DOHH2 (cell line): ENCODE data around the gene GOLPH3.

ENCODE experiments used
- EZH2phosphoT487 ChIP-seq: fragments of 200-600 bp; sonication (generic); IDR thresholded peaks from 2 replicates; pipeline ENCODE4 v1.6.1; 2017; ENCODE audit warnings: borderline replicate concordance, mild to moderate bottlenecking, antibody characterized with exemption, low read length, moderate library complexity, mixed read lengths
- TF ChIP-seq, protein P1 (sequence below): fragments of 200-600 bp; sonication (generic); IDR thresholded peaks from one replicate; pipeline ENCODE4 v1.5.1; 2014; ENCODE audit warnings: antibody characterized with exemption, mild to moderate bottlenecking, low read depth, low read length; ENCODE audit not compliant: poor library complexity, severe bottlenecking

DNA sequence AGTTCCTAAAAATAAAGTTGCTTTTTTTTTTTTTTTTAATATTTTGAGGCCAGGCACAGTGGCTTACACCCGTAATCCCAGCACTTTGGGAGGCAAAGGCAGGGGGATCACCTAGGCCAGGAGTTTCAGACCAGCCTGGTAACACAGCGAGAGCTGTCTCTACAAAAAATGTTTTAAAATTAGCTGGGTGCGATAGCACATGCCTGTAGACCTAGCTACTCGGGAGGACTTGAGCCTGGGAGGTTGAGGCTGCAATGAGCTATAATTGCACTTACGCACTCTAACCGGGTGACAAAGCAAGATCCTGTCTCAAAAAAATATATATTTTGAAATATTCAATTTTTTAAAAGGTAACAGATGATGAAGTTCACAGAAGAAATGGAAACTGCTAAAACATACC is 22.9 kb downstream of the GOLPH3 start:
- TF ChIP-seq, protein P1, sequence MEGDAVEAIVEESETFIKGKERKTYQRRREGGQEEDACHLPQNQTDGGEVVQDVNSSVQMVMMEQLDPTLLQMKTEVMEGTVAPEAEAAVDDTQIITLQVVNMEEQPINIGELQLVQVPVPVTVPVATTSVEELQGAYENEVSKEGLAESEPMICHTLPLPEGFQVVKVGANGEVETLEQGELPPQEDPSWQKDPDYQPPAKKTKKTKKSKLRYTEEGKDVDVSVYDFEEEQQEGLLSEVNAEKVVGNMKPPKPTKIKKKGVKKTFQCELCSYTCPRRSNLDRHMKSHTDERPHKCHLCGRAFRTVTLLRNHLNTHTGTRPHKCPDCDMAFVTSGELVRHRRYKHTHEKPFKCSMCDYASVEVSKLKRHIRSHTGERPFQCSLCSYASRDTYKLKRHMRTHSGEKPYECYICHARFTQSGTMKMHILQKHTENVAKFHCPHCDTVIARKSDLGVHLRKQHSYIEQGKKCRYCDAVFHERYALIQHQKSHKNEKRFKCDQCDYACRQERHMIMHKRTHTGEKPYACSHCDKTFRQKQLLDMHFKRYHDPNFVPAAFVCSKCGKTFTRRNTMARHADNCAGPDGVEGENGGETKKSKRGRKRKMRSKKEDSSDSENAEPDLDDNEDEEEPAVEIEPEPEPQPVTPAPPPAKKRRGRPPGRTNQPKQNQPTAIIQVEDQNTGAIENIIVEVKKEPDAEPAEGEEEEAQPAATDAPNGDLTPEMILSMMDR: no peak
- no peak for TF ChIP-seq EZH2phosphoT487
